NCI-H1694 treated with DMSO at 0.1 percent for 48 hours (cell line): Measurements from ENCODE around the gene CEMIP.

ENCODE experiments used
- DNase-seq: peaks from one replicate; lab custom pipeline; 2025; lab: John Stamatoyannopoulos, UW

CEMIP gene

DNA sequence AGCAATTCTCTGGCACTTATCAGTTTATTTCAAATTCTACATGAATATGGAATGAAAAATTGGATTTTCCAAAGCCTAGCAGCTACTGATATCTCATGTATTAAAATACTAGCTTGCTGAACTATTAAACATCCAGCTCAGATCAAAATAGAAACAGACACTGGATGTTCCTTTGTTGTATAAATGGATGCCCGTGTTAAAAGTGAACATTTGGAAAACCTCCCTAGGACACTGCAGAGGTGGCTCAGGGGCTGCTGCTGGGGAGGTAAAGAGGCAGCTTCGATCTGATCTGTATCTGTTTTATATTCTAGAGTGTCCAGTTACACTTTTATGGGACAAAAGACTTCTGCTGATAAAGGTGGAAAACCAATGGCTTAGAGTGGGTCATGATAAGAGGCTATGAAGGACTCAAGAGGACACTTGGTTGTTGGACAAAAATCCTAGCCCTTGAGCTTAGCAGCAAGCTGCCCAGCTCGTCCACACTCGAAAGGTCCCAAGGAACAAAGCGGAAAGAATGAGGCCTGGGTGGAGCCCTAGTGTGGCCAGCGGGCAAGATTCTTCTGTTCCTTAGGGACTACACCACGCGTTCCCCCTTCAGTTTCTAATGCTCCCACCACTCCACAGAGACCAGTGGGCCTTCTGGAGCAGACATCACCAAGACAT, 200.5 kb downstream of the CEMIP start:
- DNase-seq: no peak

DNA sequence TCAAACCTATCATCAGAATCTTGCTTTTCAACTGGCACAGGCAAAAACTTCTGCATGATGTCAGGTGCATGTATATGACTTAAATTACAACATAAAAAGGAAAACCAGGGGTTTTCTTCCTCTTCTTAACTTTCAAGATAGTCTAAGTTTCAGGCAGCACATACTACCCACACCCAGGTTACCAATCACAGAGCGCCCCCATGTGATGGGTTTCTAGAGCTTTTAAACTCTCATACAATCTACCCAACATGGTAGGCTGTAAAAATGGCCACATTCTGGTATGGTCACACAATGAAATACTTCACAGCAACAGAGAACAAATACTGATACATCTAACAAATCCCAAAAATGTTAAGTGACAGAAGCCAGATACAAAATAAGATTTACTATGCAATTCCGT, 203.0 kb downstream of the CEMIP start:
- no peak for DNase-seq

DNA sequence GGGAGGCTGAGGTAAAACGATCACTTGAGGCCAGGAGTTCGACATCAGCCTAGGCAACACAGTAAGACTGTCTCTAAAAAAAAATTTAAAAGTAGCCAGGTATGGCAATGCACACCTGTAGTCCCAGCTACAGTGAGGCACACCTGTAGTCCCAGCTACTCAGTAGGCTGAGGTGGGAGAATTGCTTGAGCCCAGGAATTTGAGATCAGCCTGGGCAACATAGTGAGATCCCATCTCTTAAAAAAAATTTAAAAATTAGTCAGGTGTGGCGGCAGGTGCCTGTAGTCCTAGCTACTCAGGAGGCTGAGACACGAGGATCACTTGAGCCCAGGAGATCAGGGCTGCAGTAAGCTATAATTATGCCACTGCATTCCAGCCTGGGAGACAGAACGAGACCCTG, 203.7 kb downstream of the CEMIP start:
- no peak for DNase-seq

DNA sequence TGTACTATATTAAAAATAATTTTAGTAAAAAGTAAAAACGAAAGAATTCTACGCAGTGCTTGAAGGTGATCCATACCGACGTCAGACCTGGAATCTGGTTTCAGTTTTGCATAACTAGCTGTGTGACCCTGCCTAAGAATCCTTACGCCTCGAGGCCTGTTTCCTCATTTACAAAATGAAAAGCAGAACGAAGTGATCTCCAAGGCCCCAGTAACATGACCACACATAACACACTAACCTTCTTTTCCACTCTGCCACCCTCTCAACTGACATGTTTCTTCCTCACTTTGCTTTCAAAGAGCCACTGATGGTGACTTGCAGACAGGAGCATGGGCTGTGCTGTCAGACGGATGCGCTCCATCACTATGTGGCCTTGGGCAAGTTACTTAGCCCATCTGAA, 205.7 kb downstream of the CEMIP start:
- no peak for DNase-seq

DNA sequence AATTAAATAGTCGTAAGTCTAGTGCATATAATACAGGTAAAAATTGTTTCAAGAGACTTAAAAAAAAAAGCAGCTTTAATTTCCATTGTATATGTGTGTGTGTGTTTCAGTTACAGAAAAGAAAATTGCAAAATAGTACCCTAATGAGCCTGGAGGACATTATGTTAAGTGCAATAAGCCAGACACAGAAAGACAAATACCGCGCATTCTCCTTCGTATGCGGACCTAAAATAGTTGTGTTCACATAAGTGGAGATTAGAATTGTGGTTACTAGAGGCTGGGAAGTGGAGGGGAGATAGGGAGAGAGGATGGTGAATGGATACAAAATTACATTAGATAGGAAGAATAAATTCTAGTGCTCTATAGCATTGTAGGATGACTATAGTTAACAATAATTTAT, 206.8 kb downstream of the CEMIP start:
- no peak for DNase-seq

DNA sequence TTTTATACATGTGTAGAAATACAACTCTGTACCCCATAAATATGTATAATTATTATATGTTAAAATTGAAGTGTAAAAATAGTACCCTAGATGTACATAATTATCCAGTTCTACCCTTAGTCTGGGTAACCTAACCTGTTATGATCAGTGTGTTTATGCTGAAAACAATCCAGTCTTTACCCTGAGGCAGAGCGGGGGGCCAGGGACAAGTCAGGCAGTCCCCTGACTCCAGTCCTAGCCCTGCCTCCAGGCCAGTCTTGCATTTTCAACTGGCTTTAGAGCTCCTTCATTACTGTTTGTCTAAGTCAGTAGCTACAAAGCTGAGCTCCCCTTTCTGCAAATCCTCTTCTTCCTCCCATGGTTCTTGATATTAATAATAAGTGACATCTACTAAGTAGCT, 207.3 kb downstream of the CEMIP start:
- DNase-seq: no peak

DNA sequence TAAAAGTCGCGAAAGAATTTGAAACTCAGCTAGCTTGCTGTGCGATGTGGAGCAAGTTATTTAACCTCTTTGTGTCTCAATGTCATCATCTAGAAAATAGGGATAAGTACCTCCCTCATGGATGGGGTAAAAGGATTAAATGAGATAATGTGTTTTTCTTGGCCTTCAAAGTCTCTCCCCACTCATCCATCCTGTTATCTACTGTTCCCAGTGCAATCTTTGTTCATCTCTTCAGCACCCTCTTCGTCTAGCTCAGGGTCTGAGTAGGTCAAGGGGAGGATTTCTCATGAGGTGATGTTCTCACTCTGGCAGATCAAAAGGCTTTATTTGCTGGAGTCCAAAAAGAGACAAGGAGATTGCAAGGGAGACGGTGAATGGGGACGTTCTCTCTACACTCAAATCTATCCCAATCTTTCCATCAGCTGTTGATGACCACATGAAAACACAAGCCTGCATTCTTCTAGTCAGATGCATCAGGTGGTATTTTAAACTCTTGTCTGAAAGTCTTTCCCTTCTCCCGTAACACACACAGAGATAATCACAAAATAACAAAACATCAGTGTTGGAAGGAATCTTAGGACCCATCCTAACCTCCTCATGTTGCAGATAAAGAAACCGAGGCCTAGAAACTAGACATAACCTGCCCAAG, 209.1 kb downstream of the CEMIP start:
- no peak for DNase-seq

DNA sequence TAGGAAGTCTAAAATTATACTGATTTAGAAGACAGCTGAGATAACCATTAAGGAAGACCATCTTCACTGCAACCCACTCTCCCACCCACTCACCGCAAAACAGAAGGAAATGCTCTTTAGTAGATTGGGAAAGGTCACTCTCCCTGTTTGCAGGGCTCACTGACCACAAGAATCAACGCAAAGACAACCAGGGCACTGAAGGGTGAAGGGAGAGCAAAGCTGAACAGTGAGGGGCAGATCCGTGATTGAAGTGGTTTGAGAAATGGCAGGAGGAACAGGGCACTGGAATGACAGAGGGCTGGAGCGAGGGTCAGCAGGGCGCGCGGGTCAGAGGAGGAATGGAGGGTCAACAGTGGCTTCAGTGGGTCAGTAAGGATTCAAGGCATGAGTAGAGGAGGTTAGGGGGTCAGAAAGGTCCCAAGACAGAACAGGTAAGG, 209.9 kb downstream of the CEMIP start:
- no peak for DNase-seq

DNA sequence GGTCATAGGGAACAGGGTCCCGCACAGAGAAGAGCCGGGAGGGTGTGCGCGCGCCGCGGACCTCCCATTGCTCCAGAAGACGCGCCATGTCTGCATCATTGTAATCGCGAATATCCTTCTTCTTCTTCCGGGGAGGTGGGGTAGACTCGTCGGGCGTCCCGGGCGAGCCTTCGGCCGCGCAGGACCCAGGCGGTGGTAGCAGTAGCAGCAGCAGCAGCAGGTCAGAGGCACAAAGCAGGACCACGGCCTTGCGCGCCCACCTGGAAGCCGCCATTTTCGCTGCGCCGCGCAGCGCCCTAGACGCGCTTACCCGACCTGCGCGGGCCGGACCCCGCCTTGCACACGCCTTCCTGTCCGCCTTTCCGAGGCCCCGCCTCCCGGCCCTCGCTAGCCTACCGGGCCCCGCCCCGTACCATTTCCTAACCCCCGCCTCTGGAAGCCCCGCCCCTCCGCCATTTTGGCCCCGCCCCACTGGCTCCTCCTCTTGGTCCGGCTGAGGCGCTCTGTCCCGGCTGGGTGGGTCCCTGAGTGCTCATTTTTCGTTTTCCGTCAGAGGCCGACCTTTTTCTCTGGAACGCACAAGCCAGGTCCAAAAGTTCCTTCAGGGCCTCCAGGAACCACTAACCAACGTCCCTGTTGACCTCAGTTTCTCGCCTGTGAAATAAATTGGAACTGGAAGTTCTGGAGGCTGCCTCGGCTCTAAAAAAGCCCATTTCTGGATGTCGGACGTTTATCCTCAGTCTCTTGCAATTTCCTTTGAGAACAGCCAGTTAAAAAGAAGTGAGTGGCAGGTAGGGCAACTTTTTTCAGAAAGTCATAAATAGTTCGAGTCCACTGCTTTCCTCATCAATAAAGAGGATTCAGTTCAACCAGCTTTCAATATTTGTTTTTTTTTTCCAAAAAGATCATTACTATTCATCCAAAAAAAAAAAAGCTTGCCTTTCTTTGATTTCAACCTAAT, 210.6 kb downstream of the CEMIP start, which contains the start of gene MESD:
Gene MESD (minus strand): TSS at position 302 of the 961 bp plus-strand sequence. CDS start 28 bp downstream, at position 274.
- peak; percentile 80 for DNase-seq

DNA sequence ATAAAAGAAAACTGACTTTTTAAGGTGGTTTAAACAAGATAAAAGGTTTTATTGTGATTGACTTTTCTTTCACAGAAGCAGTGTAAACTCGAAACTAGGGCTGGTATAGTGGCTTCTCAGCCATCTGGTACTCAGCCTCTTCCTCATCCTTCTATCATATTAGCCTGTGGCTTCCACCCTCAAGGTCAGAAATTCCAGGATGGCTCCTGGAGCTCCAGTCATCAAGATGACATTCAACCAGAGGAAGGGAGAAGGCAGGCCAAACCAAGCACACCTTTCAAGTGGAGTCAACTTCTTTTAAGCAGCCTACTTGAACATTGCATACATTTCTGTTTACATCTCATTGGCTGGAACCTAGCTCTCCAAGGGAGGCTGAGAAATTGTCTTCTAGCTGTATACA, 211.8 kb downstream of the CEMIP start:
- no peak for DNase-seq

DNA sequence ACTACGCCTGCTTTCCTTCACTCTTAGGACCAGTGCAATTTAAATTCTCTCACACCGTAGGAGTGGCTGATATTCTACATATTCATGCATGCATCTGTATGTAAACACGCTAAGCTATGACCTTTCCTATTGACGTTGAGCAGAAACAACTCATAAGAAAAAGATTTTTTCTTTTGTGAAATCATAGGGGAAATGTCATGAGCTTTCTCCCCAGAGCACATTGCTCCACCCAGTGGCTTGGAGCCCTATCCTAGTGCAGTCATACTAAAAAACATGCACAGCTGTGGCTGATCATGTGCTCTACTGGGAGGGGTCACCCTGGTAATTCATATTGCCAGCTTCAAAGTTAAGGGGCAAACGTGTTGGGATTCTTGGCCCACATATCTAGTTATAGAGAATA, 212.3 kb downstream of the CEMIP start:
- DNase-seq: peak; percentile 77

DNA sequence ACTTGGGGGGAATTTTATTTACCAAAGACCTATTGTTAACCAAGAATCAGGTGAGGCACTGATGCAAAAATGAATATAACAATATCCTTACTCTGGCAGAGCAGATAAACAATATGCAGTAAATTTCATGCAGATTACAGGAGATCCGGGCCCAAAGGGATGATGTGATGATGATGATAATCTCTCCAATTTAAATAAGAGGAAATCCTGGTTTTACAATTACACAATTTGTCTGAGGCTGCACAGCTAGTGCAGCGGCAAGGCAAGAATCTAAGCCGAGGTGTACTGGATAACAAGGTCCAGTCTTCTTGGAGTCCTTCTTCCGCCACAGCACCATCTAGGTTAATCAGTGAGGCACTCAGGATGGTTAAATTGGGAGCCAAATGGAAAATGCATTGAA, 212.8 kb downstream of the CEMIP start:
- DNase-seq: no peak

DNA sequence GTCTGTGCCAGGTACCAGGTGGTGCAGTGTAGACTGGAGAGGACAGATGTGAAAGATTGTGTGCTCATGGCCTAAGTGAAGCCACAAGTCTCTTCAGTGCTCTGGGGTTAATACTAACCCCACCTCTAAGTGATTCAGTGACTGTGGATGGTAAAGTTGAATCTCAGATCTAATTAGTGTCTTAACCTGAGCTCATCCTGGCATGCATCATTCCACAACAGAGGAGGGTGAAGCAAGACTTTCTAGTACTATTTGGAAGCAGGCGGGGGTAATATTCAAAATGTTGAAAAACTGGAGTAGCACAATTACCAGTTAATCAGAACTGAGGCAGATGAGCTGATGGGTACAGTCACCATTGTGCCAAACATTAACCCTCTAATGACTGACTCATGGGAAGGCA, 213.3 kb downstream of the CEMIP start:
- DNase-seq: no peak

DNA sequence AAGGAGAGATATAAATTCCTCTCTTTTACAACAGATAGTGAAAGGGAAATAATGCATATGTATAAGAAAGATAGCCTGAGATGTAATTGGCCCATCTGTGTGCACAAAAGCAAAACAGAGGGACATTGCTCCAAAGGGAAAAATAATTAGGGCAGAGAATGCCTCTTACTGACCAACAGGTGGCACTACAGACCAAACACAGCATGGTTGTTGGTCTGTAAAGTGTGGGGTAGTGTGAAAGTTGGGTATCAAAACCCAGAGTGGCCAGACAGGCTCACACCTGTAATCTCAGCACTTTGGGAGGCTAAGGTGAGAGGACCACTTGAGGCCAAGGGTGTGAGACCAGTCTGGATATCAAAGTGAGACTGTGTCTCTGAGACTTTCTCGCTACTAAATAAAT, 217.1 kb downstream of the CEMIP start:
- DNase-seq: no peak

DNA sequence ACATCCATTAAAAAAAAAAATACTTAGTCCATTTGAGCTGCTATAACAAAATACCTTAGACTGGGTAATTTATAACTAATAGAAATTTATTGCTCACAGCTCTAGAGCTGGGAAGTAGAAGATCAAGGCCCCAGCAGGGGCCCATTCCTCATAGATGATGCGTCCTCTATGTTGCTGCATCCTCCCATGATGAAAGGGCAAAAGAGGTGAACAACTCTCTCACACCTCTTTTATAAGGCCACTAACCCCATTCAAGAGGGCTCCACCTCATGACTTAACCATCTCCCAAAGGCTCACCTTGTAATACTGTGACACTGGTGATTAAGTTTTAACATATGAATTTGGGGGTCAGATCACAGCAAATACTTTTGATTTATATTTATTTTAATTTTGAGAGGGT, 218.5 kb downstream of the CEMIP start:
- no peak for DNase-seq

DNA sequence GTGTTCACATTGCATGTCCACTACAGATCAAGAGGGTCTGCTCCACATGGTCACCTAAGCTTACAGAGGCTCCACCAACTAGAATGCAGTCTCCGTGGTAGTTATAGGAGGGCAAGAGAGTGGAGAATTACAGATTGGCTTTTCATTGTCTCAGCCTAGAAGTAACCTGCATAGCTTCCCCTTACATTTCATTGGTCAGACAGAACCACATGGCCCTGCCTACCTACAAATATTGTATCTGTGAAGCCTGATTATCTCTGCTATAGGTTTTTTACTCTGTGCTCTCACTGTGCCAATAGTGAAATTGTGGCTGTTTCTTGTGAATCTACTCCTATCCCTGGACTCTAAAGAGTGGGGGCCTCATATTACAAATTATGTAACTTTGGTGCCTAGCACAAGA, 219.1 kb downstream of the CEMIP start:
- DNase-seq: no peak

DNA sequence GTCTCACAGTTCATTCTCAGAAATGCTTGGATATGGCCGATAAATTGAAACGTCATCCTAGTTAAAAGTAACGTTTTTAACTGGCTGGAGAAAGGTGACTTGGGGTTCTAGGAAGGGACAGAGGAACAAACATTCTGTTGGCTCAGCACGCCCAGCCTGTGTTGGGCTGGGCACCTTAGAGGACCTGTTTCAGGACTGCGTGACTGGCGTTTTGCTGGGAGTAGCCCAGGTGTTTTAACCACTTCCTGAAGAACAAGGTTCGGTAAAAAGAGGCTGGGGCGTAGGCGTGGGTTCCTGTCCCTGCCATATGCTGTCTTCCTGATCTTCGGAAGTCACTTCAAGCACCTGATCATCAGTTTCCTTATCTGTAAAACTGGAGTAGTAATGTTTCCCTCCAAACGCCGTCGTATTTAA, 220.5 kb downstream of the CEMIP start:
- no peak for DNase-seq

DNA sequence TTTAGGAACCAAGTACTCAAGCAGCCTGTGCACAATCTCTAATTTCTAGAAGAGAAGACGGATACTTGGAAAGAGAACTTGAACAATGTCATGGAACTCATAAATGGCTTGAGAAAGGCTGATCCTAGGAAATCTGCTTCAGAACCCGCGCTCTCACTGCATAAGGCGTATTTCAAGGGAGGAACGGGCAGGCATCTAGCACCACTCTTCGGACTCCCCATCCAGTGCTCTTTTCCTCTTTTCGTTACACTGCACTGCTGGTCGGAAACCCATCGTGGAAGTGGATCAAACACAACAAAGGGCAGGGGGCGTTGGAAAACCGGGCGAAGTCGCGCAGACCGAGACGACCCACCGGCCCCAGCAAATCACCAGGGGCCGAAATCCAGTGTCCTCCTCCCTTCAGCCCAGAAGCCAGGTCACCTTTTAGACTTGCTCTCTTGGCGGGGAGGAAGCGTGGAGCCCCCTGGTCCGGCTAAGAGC, 221.0 kb downstream of the CEMIP start:
- no peak for DNase-seq

DNA sequence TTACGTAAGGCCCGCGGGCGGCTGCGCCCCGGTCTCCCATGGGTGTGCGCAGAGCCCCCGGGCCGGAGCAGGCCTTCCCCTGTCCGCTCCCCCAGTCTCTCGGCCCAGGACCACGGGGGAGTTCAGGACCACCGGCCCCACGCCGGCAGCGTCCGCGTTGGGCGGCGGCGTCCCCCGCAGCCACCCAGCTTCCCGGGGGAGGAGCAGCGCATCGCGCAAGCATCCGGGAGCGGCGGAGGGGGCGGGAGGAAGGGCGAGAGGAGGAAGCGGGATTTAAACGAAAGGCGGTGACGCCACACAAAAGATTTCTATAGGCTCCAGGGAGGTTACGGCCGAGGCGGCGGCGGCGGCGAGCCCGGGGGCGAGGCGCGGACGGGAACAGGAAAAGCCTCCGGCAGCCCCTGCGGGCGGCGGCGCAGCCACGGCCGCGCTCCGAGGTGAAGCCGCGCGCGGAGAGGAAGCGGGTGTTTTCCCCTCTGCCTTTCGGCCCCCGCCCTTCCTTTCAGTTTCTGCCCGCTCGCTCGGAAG, 221.5 kb downstream of the CEMIP start, which contains the start of gene TLNRD1:
Gene TLNRD1 (plus strand): TSS at position 300 of the 528 bp plus-strand sequence. CDS start 1,349 bp downstream, outside the sequence.
- DNase-seq: peak; percentile 78
